SK-N-SH treated with all-trans-retinoic acid at 6 μM for 48 hours (cell line): ENCODE measurements around the gene LPP.

ENCODE experiments used
- ATAC-seq: fragments of 200-7000 bp; cut with Tn5 transposase; 3 replicates; pipeline ENCODE4 v1.9.1; 2020; ENCODE audit warnings: mild to moderate bottlenecking, moderate library complexity
- BACH2 ChIP-seq: fragments of 250-450 bp; sonication (Bioruptor Pico); IDR thresholded peaks from 2 replicates; pipeline ENCODE4 v1.9.0; 2021; ENCODE audit warnings: mild to moderate bottlenecking, borderline replicate concordance
- CSDC2 ChIP-seq: fragments of 250-450 bp; sonication (Bioruptor Pico); IDR thresholded peaks from 2 replicates; pipeline ENCODE4 v1.5.0; 2020; ENCODE audit warnings: mild to moderate bottlenecking, moderate library complexity
- ESRRG ChIP-seq: fragments of 250-450 bp; sonication (Bioruptor Pico); IDR thresholded peaks from 2 replicates; pipeline ENCODE4 v1.6.1; 2021; ENCODE audit warnings: mild to moderate bottlenecking
- GLIS3 ChIP-seq: fragments of 250-450 bp; sonication (Bioruptor Pico); IDR thresholded peaks from 2 replicates; pipeline ENCODE4 v1.5.0; 2020; ENCODE audit warnings: mild to moderate bottlenecking, moderate library complexity
- ISL1 ChIP-seq: fragments of 250-450 bp; sonication (Bioruptor Pico); IDR thresholded peaks from 2 replicates; pipeline ENCODE4 v2.1.2; 2022; ENCODE audit warnings: mild to moderate bottlenecking, moderate library complexity
- OSR1 ChIP-seq: fragments of 250-450 bp; sonication (Bioruptor Pico); IDR thresholded peaks from 2 replicates; pipeline ENCODE4 v1.8.0; 2022; ENCODE audit warnings: moderate library complexity, mild to moderate bottlenecking, inconsistent platforms
- PPARA ChIP-seq: fragments of 250-450 bp; sonication (Bioruptor Pico); IDR thresholded peaks from 2 replicates; pipeline ENCODE4 v1.5.0; 2020; ENCODE audit warnings: mild to moderate bottlenecking, borderline replicate concordance
- SNAI2 ChIP-seq: fragments of 250-450 bp; sonication (Bioruptor Pico); IDR thresholded peaks from 2 replicates; pipeline ENCODE4 v1.5.0; 2020; ENCODE audit warnings: mild to moderate bottlenecking, moderate library complexity
- TCF4 ChIP-seq: fragments of 250-450 bp; sonication (Bioruptor Pico); IDR thresholded peaks from 2 replicates; pipeline ENCODE4 v1.8.0; 2021; ENCODE audit warnings: mild to moderate bottlenecking, moderate library complexity, borderline replicate concordance
- TOX ChIP-seq: fragments of 250-450 bp; sonication (Bioruptor Pico); IDR thresholded peaks from 2 replicates; pipeline ENCODE4 v1.8.0; 2021; ENCODE audit warnings: mild to moderate bottlenecking, moderate library complexity, borderline replicate concordance
- ZC3H10 ChIP-seq: fragments of 250-450 bp; sonication (Bioruptor Pico); IDR thresholded peaks from 2 replicates; pipeline ENCODE4 v1.5.1; 2021; ENCODE audit warnings: mild to moderate bottlenecking, moderate library complexity
- ZFP3 ChIP-seq: fragments of 250-450 bp; sonication (Bioruptor Pico); IDR thresholded peaks from 2 replicates; pipeline ENCODE4 v1.5.0; 2020; ENCODE audit warnings: mild to moderate bottlenecking, moderate library complexity
- ZFP30 ChIP-seq: fragments of 450-650 bp; formaldehyde crosslinking; IDR thresholded peaks from 2 replicates; pipeline ENCODE4 v1.5.0; 2022; ENCODE audit warnings: mild to moderate bottlenecking, moderate library complexity
- ZNF565 ChIP-seq: fragments of 450-650 bp; formaldehyde crosslinking; conservative IDR thresholded peaks from 2 replicates; pipeline ENCODE4 v1.5.0; 2020; ENCODE audit warnings: low read depth, mild to moderate bottlenecking, moderate library complexity
- ZNF70 ChIP-seq: fragments of 450-650 bp; formaldehyde crosslinking; IDR thresholded peaks from 2 replicates; pipeline ENCODE4 v1.5.0; 2020; ENCODE audit warnings: mild to moderate bottlenecking, moderate library complexity
- ZNF8 ChIP-seq: fragments of 450-650 bp; formaldehyde crosslinking; IDR thresholded peaks from 2 replicates; pipeline ENCODE4 v1.5.0; 2020; ENCODE audit warnings: mild to moderate bottlenecking, moderate library complexity
- TF ChIP-seq, protein P1 (sequence below): fragments of 250-450 bp; sonication (Bioruptor Pico); IDR thresholded peaks from 2 replicates; pipeline ENCODE4 v1.8.0; 2020; ENCODE audit warnings: mild to moderate bottlenecking, moderate library complexity, borderline replicate concordance
- TF ChIP-seq, protein P2 (sequence below): fragments of 250-450 bp; sonication (Bioruptor Pico); IDR thresholded peaks from 2 replicates; pipeline ENCODE4 v1.5.1; 2021; ENCODE audit warnings: mild to moderate bottlenecking, moderate library complexity
- TF ChIP-seq, protein P3 (sequence below): fragments of 250-450 bp; sonication (Bioruptor Pico); IDR thresholded peaks from 2 replicates; pipeline ENCODE4 v1.8.0; 2021; ENCODE audit warnings: low read depth, mild to moderate bottlenecking, moderate library complexity, borderline replicate concordance
- TF ChIP-seq, protein P4 (sequence below): fragments of 250-450 bp; sonication (Bioruptor Pico); IDR thresholded peaks from 2 replicates; pipeline ENCODE4 v1.5.0; 2020; ENCODE audit warnings: mild to moderate bottlenecking, moderate library complexity

Gene LPP

DNA sequence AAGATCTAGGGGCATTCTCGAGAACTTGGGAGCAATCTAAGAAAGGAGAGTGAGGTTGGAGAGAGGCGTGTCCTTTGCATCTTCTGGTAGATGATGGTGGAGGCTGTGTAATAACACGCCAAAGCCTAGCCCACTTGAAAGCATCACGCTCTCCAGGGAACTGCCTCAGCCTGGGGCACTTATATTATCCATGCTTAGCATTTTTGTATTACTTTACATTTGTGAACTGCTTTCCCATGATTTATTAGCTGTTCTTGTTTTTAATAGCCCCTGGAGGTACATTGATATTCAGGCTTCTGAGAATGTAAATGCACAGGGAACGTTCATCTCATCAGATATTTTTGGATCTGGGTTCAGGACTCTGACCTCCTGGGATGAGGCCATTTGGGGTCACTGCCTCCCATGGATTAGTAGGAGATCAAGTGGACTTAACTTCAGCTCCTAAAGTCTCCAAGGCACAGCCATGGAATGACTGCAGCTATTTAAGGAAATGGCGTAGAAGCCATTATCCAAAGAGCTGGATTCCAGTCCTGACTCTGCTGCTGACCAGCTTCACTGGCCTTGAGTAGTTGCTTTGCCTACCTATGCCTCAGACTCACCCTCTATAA lies 124.9 kb downstream of the LPP start:
- no peak for TF ChIP-seq TCF4 (CRISPR knock-in tag)
- no peak for ATAC-seq

DNA sequence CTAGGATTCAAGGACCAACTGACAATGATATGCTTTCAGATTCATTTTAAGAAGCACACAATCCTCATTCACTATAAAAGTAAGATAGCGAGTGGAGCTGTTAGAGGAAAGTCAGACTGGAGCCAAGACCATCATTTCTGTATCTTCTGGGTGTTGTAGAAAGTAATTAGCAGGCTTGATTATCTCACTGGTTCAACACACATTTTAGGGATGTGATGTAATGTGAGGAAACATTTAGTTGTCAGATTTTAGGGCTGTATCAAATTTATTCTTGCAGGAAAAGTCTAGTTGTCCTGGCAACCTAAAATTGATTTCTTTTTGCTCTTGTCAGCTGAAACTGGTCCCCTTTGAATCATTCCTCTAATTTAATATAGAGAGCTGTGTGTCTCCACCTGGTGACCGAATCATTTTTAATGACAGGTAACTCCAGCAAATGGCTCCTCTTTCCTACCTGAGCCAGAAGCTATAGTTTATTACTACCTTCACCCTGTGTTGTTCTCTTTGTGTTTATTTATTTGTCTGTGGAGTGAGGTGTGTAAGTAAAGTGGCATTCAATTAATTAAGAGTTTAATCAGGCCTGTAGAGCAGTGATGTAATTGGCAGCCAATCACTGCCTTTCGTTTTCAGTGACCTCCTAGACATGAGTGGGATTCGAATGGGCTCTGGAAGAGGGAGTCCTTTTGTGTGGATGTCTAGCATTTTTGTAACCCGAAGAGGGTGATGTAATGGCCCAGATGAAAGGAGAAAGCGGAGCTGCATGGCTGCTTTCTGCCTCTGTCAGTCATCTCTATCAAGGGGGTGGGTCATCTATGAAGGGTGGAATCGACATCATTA lies 125.8 kb downstream of the LPP start:
- peak; percentile 50 for ATAC-seq
- TF ChIP-seq, protein P1, sequence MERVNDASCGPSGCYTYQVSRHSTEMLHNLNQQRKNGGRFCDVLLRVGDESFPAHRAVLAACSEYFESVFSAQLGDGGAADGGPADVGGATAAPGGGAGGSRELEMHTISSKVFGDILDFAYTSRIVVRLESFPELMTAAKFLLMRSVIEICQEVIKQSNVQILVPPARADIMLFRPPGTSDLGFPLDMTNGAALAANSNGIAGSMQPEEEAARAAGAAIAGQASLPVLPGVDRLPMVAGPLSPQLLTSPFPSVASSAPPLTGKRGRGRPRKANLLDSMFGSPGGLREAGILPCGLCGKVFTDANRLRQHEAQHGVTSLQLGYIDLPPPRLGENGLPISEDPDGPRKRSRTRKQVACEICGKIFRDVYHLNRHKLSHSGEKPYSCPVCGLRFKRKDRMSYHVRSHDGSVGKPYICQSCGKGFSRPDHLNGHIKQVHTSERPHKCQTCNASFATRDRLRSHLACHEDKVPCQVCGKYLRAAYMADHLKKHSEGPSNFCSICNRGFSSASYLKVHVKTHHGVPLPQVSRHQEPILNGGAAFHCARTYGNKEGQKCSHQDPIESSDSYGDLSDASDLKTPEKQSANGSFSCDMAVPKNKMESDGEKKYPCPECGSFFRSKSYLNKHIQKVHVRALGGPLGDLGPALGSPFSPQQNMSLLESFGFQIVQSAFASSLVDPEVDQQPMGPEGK (CRISPR knock-in tag), result no peak
- TF ChIP-seq ZNF8 (CRISPR knock-in tag) (no peak), BACH2 (CRISPR knock-in tag) (no peak), ISL1 (CRISPR knock-in tag) (peak; percentile 22; the same call in 1 of the 2 replicates)
- TF ChIP-seq, protein P2, sequence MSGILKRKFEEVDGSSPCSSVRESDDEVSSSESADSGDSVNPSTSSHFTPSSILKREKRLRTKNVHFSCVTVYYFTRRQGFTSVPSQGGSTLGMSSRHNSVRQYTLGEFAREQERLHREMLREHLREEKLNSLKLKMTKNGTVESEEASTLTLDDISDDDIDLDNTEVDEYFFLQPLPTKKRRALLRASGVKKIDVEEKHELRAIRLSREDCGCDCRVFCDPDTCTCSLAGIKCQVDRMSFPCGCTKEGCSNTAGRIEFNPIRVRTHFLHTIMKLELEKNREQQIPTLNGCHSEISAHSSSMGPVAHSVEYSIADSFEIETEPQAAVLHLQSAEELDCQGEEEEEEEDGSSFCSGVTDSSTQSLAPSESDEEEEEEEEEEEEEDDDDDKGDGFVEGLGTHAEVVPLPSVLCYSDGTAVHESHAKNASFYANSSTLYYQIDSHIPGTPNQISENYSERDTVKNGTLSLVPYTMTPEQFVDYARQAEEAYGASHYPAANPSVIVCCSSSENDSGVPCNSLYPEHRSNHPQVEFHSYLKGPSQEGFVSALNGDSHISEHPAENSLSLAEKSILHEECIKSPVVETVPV, result no peak

DNA sequence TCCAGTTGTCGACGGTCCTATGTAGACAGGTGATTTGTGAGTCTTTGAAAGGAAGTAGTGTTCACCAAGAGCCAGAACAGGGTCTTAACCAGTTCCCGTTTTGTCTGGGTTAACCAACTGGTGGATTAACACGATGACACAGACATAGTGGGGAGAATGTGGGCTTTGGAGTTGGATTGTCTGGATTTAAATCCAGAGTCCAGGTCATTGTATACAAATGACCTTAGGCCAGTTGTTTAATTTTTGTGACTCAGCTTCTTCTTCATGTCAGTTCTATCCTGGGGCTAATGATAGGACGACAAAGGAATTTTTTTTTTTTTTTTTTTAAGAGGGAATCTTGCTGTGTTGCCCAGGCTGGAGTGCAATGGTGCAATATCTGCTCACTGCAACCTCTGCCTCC lies 126.7 kb downstream of the LPP start:
- no peak for ATAC-seq
- TF ChIP-seq TOX (CRISPR knock-in tag), result no peak
- no peak for TF ChIP-seq ZFP3 (CRISPR knock-in tag)
- TF ChIP-seq SNAI2 (CRISPR knock-in tag), result no peak
- no peak for TF ChIP-seq TCF4 (CRISPR knock-in tag)
- TF ChIP-seq ZNF70 (CRISPR knock-in tag), result no peak
- TF ChIP-seq, protein P3, sequence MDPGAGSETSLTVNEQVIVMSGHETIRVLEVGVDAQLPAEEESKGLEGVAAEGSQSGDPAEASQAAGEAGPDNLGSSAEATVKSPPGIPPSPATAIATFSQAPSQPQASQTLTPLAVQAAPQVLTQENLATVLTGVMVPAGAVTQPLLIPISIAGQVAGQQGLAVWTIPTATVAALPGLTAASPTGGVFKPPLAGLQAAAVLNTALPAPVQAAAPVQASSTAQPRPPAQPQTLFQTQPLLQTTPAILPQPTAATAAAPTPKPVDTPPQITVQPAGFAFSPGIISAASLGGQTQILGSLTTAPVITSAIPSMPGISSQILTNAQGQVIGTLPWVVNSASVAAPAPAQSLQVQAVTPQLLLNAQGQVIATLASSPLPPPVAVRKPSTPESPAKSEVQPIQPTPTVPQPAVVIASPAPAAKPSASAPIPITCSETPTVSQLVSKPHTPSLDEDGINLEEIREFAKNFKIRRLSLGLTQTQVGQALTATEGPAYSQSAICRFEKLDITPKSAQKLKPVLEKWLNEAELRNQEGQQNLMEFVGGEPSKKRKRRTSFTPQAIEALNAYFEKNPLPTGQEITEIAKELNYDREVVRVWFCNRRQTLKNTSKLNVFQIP (CRISPR knock-in tag), result no peak
- TF ChIP-seq, protein P2, result no peak
- no peak for TF ChIP-seq ZFP30 (CRISPR knock-in tag)
- no peak for TF ChIP-seq CSDC2
- TF ChIP-seq, protein P1 (CRISPR knock-in tag), result no peak
- TF ChIP-seq ESRRG (CRISPR knock-in tag), result no peak
- no peak for TF ChIP-seq ZC3H10
- TF ChIP-seq OSR1 (CRISPR knock-in tag), result no peak

DNA sequence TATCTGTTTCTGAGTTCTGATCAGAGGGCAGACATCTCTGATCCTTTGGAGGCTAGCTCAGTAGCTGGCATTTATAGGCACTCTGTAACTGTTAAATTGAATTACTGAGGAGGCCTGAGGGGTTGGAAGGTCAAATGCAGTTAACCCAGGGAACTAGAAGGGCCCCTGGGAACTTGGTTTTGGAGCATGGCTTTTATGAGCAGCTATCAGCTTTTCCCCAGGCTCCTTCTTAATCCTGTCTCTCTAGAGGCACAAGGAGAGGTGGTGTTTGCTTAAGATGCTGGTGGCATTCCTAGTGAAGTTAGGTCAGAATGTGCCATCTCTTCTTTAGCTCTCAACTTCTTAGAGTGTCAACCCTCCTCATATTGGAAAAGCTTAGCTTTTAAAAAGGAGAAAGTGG lies 128.9 kb downstream of the LPP start:
- no peak for ATAC-seq
- no peak for TF ChIP-seq ZNF565
- no peak for TF ChIP-seq ISL1 (CRISPR knock-in tag)
- TF ChIP-seq ESRRG (CRISPR knock-in tag), result no peak
- no peak for TF ChIP-seq PPARA (CRISPR knock-in tag)
- TF ChIP-seq, protein P4, sequence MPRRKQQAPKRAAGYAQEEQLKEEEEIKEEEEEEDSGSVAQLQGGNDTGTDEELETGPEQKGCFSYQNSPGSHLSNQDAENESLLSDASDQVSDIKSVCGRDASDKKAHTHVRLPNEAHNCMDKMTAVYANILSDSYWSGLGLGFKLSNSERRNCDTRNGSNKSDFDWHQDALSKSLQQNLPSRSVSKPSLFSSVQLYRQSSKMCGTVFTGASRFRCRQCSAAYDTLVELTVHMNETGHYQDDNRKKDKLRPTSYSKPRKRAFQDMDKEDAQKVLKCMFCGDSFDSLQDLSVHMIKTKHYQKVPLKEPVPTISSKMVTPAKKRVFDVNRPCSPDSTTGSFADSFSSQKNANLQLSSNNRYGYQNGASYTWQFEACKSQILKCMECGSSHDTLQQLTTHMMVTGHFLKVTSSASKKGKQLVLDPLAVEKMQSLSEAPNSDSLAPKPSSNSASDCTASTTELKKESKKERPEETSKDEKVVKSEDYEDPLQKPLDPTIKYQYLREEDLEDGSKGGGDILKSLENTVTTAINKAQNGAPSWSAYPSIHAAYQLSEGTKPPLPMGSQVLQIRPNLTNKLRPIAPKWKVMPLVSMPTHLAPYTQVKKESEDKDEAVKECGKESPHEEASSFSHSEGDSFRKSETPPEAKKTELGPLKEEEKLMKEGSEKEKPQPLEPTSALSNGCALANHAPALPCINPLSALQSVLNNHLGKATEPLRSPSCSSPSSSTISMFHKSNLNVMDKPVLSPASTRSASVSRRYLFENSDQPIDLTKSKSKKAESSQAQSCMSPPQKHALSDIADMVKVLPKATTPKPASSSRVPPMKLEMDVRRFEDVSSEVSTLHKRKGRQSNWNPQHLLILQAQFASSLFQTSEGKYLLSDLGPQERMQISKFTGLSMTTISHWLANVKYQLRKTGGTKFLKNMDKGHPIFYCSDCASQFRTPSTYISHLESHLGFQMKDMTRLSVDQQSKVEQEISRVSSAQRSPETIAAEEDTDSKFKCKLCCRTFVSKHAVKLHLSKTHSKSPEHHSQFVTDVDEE (CRISPR knock-in tag), result no peak
- no peak for TF ChIP-seq ZNF8 (CRISPR knock-in tag)
- no peak for TF ChIP-seq GLIS3 (CRISPR knock-in tag)
- TF ChIP-seq, protein P1 (CRISPR knock-in tag), result no peak
- TF ChIP-seq TOX (CRISPR knock-in tag), result no peak
